ENCODE measurements around the gene MCF2L2.
"Not testable (repeated sequence)": the region's sequence is repeated elsewhere in the genome, so short reads cannot be mapped to it uniquely, and the experiment has no call there.

The MCF2L2 gene

GRCh38 chr3:183394150-183394549, 34.3 kb downstream of the MCF2L2 start:
- DNase-seq, result no peak

GRCh38 chr3:183393625-183394024, 34.8 kb downstream of the MCF2L2 start:
- DNase-seq, result no peak

GRCh38 chr3:183392186-183393034, 36.0 kb downstream of the MCF2L2 start:
- no peak for DNase-seq

GRCh38 chr3:183391460-183391859, 37.0 kb downstream of the MCF2L2 start:
- no peak for DNase-seq

- no peak for DNase-seq
Observed at GRCh38 chr3:183390844-183391243, 37.6 kb downstream of the MCF2L2 start.

- no peak for DNase-seq
Observed at GRCh38 chr3:183388213-183388895, 40.1 kb downstream of the MCF2L2 start.

GRCh38 chr3:183387797-183388196, 40.6 kb downstream of the MCF2L2 start:
- no peak for DNase-seq

GRCh38 chr3:183386651-183387050, 41.8 kb downstream of the MCF2L2 start:
- DNase-seq, result no peak

GRCh38 chr3:183385698-183386613, 42.5 kb downstream of the MCF2L2 start:
- peak; percentile 38 to 39 for DNase-seq

GRCh38 chr3:183381673-183382072, 46.7 kb downstream of the MCF2L2 start:
- DNase-seq, result no peak

GRCh38 chr3:183381179-183381578, 47.2 kb downstream of the MCF2L2 start:
- DNase-seq, result no peak

- DNase-seq, result no peak
Observed at GRCh38 chr3:183378951-183379350, 49.5 kb downstream of the MCF2L2 start.

GRCh38 chr3:183378545-183378944, 49.9 kb downstream of the MCF2L2 start:
- DNase-seq, result no peak

- DNase-seq, result no peak
Observed at GRCh38 chr3:183378008-183378407, 50.4 kb downstream of the MCF2L2 start.

GRCh38 chr3:183377307-183377959, 51.0 kb downstream of the MCF2L2 start:
- peak in 1 of 2 experiments; percentile 44 for DNase-seq

GRCh38 chr3:183375787-183376186, 52.6 kb downstream of the MCF2L2 start:
- no peak for DNase-seq

- no peak for DNase-seq
Observed at GRCh38 chr3:183375337-183375736, 53.1 kb downstream of the MCF2L2 start.

- DNase-seq, result no peak
Observed at GRCh38 chr3:183372911-183373310, 55.5 kb downstream of the MCF2L2 start.

GRCh38 chr3:183371600-183371968, 56.8 kb downstream of the MCF2L2 start:
- DNase-seq, result not testable (repeated sequence)

- DNase-seq, result no peak
Observed at GRCh38 chr3:183370391-183370790, 58.0 kb downstream of the MCF2L2 start.

GRCh38 chr3:183369627-183370026, 58.8 kb downstream of the MCF2L2 start:
- DNase-seq, result no peak

GRCh38 chr3:183369117-183369516, 59.3 kb downstream of the MCF2L2 start:
- DNase-seq, result no peak
